HG03025 (cell line): Measurements from ENCODE around the gene INTS7.

Experiments
- ATAC-seq: cut with Tn5 transposase; IDR thresholded peaks from one replicate; pipeline ENCODE4 v1.9.1; 2021; ENCODE audit warnings: mild to moderate bottlenecking, moderate library complexity; ENCODE audit not compliant: unreplicated experiment, low FRiP score

INTS7 gene

GRCh38 chr1:212035123-212035834, at the start of gene INTS7, which contains the start of gene DTL:
Gene INTS7 (minus strand): TSS chr1:212035557. CDS start chr1:212035437, 120 bp downstream.
Gene DTL (plus strand): TSS chr1:212035748. CDS start chr1:212035891, 143 bp downstream.
- peak; percentile 65 for ATAC-seq

GRCh38 chr1:212082765-212083406, 47.5 kb upstream of the INTS7 start:
- ATAC-seq = no peak

GRCh38 chr1:212078826-212079225, 43.5 kb upstream of the INTS7 start:
- no peak for ATAC-seq

- ATAC-seq = no peak
These were observed 41.7 kb upstream of the INTS7 start for GRCh38 chr1:212077028-212077427.

GRCh38 chr1:212074856-212075255, 39.5 kb upstream of the INTS7 start:
- no peak for ATAC-seq

GRCh38 chr1:212074313-212074712, 39.0 kb upstream of the INTS7 start:
- no peak for ATAC-seq

- ATAC-seq = no peak
These were observed 38.1 kb upstream of the INTS7 start for GRCh38 chr1:212073490-212073889.

GRCh38 chr1:212072047-212072446, 36.7 kb upstream of the INTS7 start:
- no peak for ATAC-seq

- ATAC-seq = no peak
These were observed 35.5 kb upstream of the INTS7 start for GRCh38 chr1:212070720-212071302.

GRCh38 chr1:212067787-212068186, 32.4 kb upstream of the INTS7 start:
- no peak for ATAC-seq

- ATAC-seq = no peak
These were observed 27.6 kb upstream of the INTS7 start for GRCh38 chr1:212062832-212063438.

GRCh38 chr1:212060632-212061472, 25.5 kb upstream of the INTS7 start:
- ATAC-seq = no peak

GRCh38 chr1:212055333-212055732, 20.0 kb upstream of the INTS7 start:
- ATAC-seq = no peak

- no peak for ATAC-seq
These were observed 18.6 kb upstream of the INTS7 start for GRCh38 chr1:212053993-212054392.

GRCh38 chr1:212045981-212046380, 10.6 kb upstream of the INTS7 start:
- no peak for ATAC-seq

GRCh38 chr1:212044851-212045250, 9.5 kb upstream of the INTS7 start:
- ATAC-seq = no peak

GRCh38 chr1:212042436-212042835, 7.1 kb upstream of the INTS7 start:
- no peak for ATAC-seq

GRCh38 chr1:212040629-212041412, 5.5 kb upstream of the INTS7 start:
- no peak for ATAC-seq

- ATAC-seq = no peak
These were observed 4.3 kb upstream of the INTS7 start for GRCh38 chr1:212039622-212040021.

GRCh38 chr1:212037900-212038299, 2.5 kb upstream of the INTS7 start:
- no peak for ATAC-seq
